ENCODE measurements around the gene NLRP3. TPM values are rescaled to one million over a fixed set of nuclear protein-coding genes. Genes with fewer than 3 reads are reported as not detected.
A peak's percentile ranks its signal among the peaks of the same experiment; 100 is the strongest.
"Not testable (repeated sequence)": the region's sequence is repeated elsewhere in the genome, so short reads cannot be mapped to it uniquely, and the experiment has no call there.

The NLRP3 gene
- total RNA-seq (ENCODE audit: unreplicated experiment) = 0.44 TPM
- long read RNA-seq = 0 reads

DNA sequence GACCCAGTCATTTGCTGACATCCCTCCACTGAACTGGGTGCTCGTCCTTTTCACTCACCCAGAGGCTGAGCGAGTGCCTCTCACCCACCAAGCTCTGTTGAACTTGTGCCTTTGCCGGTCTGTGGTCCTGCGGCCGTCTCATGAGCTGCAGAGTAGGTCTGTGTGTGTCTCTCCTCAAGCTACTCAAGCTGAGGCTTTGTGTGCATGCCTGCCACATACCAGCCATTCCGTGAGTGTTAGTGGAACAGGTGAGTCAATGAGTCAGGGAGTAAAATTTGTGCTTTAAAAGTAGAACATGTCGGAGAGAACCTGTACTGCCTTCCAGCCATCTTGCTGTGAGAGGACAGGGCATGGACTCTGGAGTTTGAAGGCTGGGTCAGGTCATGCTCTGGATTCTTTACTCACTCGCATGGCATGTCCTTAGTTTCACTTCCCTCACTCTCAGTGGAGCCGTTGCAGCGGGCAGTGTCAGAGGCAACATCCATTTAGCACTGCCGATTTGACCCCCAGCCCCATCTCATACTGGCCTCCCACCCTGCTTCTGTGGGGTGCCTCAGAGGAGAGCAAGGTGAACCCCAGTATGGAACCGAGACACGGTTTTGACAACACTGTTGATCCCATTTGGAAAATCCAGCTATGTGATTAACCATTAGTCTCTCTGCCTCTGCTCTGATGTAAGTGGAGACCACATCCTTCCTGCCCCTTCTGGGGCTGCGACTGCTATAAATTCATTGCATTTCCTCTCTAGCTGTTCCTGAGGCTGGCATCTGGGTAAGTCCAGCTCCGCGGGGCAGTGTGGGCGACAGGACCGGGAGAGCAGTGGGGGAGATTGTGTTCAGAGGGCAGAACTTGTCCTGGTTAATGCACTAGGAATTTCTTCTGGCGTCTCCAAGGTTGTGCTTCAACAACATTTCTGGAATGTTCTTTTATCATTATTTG, at the start of gene NLRP3:
TSS of gene NLRP3 (plus strand) at position 751 of the 939 bp plus-strand sequence. CDS start 2,628 bp downstream, outside the sequence.
- no peak for DNase-seq (ENCODE audit: low spot score)
- Mint-ChIP-seq H3K36me3 (ENCODE audit: low read depth, unreplicated experiment) (no peaks in the 10 kb centered on the region), H3K27me3 (ENCODE audit: unreplicated experiment) (no peaks in the 10 kb centered on the region), H3K9me3 (ENCODE audit: unreplicated experiment) (no peaks in the 10 kb centered on the region), H3K27ac (ENCODE audit: unreplicated experiment) (peak within 1 kb of the TSS; percentile 6), H3K4me1 (ENCODE audit: unreplicated experiment) (peaks cover 23% of the 10 kb centered on the region), H3K4me3 (ENCODE audit: unreplicated experiment) (no peak within 1 kb of the TSS)
- TF ChIP-seq, protein P1, sequence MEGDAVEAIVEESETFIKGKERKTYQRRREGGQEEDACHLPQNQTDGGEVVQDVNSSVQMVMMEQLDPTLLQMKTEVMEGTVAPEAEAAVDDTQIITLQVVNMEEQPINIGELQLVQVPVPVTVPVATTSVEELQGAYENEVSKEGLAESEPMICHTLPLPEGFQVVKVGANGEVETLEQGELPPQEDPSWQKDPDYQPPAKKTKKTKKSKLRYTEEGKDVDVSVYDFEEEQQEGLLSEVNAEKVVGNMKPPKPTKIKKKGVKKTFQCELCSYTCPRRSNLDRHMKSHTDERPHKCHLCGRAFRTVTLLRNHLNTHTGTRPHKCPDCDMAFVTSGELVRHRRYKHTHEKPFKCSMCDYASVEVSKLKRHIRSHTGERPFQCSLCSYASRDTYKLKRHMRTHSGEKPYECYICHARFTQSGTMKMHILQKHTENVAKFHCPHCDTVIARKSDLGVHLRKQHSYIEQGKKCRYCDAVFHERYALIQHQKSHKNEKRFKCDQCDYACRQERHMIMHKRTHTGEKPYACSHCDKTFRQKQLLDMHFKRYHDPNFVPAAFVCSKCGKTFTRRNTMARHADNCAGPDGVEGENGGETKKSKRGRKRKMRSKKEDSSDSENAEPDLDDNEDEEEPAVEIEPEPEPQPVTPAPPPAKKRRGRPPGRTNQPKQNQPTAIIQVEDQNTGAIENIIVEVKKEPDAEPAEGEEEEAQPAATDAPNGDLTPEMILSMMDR (IDR thresholded peaks at IDR 0.05; ENCODE audit: unreplicated experiment) = no peak

DNA sequence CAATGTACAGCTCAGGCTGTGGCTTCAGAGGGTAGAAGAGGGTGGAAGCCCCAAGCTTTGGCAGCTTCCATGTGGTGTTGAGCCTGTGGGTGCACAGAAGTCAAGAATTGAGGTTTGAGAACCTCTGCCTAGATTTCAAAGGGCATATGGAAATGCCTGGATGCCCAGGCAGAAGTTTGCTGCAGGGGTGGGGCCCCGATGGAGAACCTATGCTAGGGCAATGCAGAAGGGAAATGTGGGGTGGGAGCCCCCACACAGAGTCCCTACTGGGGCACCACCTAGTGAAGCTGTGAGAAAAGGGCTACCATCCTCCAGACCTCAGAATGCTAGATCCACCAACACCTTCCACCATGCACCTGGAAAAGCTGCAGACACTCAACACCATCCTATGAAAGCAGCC, 49.6 kb upstream of the NLRP3 start:
- not testable (repeated sequence) for H3K4me1 Mint-ChIP-seq (ENCODE audit: unreplicated experiment); H3K36me3 Mint-ChIP-seq (ENCODE audit: low read depth, unreplicated experiment); H3K27ac Mint-ChIP-seq (ENCODE audit: unreplicated experiment); H3K4me3 Mint-ChIP-seq (ENCODE audit: unreplicated experiment); H3K9me3 Mint-ChIP-seq (ENCODE audit: unreplicated experiment); DNase-seq (ENCODE audit: low spot score)
- H3K27me3 Mint-ChIP-seq (ENCODE audit: unreplicated experiment) = peaks cover 10% of the 10 kb centered on the region

DNA sequence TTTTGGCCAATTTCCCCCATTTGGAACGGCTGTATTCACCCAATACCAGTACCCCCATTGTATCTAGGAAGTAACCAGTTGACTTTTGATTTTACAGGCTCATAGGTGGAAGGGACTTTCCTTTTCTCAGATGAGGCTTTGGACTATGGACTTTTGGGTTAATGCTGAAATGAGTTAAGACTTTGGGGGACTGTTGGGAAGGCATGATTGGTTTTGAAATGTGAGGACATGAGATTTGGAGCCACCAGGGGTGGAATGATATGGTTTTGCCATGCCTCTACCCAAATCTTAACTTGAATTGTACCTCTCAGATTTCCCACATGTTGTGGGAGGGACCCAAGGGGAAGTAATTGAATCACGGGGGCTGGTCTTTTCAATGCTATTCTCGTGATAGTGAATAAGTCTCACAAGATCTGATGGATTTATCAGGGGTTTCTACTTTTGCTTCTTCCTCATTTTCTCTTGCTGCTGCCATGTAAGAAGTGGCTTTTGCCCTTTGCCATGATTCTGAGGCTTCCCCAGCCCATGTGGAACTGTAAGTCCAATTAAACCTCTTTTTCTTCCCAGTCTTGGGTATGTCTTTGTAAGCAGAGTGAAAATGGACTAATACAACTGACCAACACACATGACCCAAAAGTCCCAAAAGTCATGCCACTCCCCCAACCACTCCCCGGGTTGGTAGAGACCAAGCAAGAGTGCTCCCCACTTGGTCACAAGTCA, 48.9 kb upstream of the NLRP3 start:
- TF ChIP-seq, protein P1 (IDR thresholded peaks at IDR 0.05; ENCODE audit: unreplicated experiment) = no peak
- H3K36me3 Mint-ChIP-seq (ENCODE audit: low read depth, unreplicated experiment) = peaks cover 8% of the 10 kb centered on the region
- no peak overlapping the region for H3K4me3 Mint-ChIP-seq (ENCODE audit: unreplicated experiment)
- peaks cover 10% of the 10 kb centered on the region for H3K27me3 Mint-ChIP-seq (ENCODE audit: unreplicated experiment)
- H3K4me1 Mint-ChIP-seq (ENCODE audit: unreplicated experiment) = peaks cover 9% of the 10 kb centered on the region
- DNase-seq (ENCODE audit: low spot score) = no peak
- peaks cover 9% of the 10 kb centered on the region for H3K9me3 Mint-ChIP-seq (ENCODE audit: unreplicated experiment)
- no peak overlapping the region for H3K27ac Mint-ChIP-seq (ENCODE audit: unreplicated experiment)

DNA sequence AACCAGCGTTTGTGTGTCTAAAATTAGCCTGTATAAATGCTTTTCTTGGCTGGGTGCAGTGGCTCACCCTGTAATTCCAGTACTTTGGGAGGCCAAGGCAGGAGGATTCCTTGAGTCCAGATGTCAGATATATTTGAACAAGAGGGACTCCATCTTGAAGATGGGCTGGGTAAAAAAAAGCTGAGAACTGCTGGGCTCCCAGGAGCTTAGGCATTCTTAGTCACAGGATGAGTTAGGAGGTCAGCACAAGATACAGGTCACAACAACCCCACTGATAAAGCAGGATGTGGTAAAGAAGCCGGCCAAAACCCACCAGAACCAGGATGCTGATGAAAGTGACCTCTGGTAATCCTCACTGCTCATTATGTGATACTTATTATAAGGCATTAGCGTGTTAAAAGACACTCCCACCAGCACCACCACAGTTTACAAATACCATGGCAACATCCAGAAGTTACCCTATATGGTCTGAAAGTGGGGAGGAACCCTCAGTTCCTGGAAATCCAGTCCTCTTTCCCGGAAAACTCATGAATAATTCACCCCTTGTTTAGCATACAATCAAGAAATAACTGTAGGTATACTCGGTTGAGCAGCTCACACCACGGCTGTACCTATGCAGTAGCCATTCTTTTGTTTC, 48.1 kb upstream of the NLRP3 start:
- Mint-ChIP-seq H3K4me3 (ENCODE audit: unreplicated experiment) (no peak overlapping the region), H3K27ac (ENCODE audit: unreplicated experiment) (peak overlapping the region; percentile 37), H3K36me3 (ENCODE audit: low read depth, unreplicated experiment) (peaks cover 8% of the 10 kb centered on the region), H3K9me3 (ENCODE audit: unreplicated experiment) (peaks cover 9% of the 10 kb centered on the region), H3K4me1 (ENCODE audit: unreplicated experiment) (peaks cover 9% of the 10 kb centered on the region), H3K27me3 (ENCODE audit: unreplicated experiment) (peaks cover 10% of the 10 kb centered on the region)
- TF ChIP-seq, protein P1 (IDR thresholded peaks at IDR 0.05; ENCODE audit: unreplicated experiment) = no peak
- no peak for DNase-seq (ENCODE audit: low spot score)

DNA sequence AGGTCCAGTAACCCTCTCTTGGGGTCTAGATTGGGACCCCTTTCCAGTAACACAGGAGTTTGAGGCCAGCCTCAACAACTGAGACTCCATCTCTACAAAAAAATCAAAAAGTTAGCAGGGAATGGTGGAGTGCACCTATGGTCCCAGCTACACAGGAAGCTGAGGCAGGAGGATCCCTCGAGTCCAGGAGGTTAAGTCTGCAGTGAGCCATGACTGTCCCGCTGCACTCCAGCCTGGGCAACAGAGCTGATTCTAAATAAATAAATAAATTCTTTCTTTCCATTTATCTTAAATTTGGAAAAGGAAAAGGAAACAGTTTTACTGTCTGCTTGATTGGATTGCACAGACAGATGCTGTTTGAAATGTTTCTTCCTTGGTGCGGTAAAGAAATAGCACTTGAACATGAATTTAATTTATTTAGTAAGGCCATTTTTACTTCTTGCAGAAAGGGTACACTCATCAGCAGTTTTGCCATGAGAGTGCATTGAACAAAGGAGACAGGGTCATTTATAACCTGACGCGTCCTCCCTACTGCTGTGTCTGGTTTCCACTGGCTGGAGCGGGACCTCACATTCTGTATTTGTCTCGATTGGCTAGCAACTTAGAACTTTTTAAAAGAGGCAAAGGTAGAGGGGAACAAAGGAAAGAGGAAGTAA, 47.4 kb upstream of the NLRP3 start:
- Mint-ChIP-seq H3K9me3 (ENCODE audit: unreplicated experiment) (peaks cover 6% of the 10 kb centered on the region), H3K36me3 (ENCODE audit: low read depth, unreplicated experiment) (peaks cover 8% of the 10 kb centered on the region), H3K4me3 (ENCODE audit: unreplicated experiment) (no peak overlapping the region), H3K4me1 (ENCODE audit: unreplicated experiment) (peaks cover 9% of the 10 kb centered on the region), H3K27ac (ENCODE audit: unreplicated experiment) (peak overlapping the region; percentile 37), H3K27me3 (ENCODE audit: unreplicated experiment) (peaks cover 7% of the 10 kb centered on the region)
- TF ChIP-seq, protein P1 (IDR thresholded peaks at IDR 0.05; ENCODE audit: unreplicated experiment) = no peak
- DNase-seq (ENCODE audit: low spot score) = no peak

Data from endothelial cell (in vitro differentiated cells).